ENCODE results near the gene SDF4. TPM values are rescaled to one million over a fixed set of nuclear protein-coding genes. Genes with fewer than 3 reads are reported as not detected.

The SDF4 gene
- total and polyA plus RNA-seq, 8 donors = 50.3 to 404 (median 63.6) TPM

DNA sequence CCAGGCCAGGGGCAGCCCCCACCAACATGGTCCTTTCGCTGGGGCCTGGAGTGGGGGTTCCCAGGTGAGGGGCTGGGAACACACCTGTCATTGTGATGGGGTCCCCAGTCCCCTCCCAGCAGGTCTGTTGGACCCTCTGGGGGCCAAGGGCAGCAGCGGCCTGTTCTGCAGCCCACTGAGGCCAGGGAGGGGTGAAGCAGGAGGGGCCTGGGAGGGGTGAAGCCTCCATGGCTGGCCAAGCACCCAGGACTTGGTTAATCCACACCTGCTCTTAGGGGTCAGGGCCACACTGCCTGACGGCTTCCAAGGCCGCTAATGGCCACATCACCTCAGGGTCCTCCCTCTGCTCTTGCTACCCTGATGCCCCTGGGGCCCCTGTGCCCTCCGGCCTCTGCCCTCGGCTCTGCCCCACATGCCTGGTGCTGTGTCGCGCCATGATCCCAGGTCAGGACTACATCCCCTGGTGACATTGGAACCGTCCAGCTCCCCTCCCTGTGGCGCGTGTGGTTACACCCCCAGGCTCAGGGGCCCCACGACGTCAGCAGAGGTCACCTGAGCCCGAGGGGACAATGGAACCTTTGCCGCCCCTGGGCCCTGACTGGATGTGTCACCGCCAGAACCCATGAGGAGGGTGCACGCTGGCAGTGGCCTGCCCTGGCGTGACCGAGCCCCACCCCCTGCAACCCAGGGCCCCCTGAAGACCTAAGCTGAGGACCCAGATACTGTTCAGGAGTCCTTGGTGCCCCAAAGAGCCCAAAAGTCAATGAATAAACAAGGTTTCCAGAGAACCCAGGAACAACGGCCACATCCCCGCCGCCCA lies 32.5 kb downstream of the SDF4 start:
- no peak overlapping the region for H3K27ac ChIP-seq
- no peaks in the 10 kb centered on the region for H3K36me3 ChIP-seq
- H3K27me3 ChIP-seq = peaks cover 3 to 45% (median 32%) of the 10 kb centered on the region in 3 donors
- intact Hi-C loops (cut with DNase I; ENCODE audit: low total_unique reads) = no loop called here
- no peak for TF ChIP-seq POLR2A (IDR thresholded peaks at IDR 0.05)
- TF ChIP-seq, protein P1, sequence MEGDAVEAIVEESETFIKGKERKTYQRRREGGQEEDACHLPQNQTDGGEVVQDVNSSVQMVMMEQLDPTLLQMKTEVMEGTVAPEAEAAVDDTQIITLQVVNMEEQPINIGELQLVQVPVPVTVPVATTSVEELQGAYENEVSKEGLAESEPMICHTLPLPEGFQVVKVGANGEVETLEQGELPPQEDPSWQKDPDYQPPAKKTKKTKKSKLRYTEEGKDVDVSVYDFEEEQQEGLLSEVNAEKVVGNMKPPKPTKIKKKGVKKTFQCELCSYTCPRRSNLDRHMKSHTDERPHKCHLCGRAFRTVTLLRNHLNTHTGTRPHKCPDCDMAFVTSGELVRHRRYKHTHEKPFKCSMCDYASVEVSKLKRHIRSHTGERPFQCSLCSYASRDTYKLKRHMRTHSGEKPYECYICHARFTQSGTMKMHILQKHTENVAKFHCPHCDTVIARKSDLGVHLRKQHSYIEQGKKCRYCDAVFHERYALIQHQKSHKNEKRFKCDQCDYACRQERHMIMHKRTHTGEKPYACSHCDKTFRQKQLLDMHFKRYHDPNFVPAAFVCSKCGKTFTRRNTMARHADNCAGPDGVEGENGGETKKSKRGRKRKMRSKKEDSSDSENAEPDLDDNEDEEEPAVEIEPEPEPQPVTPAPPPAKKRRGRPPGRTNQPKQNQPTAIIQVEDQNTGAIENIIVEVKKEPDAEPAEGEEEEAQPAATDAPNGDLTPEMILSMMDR (IDR thresholded peaks at IDR 0.05) = no peak
- TF ChIP-seq POLR2AphosphoS5 (IDR thresholded peaks at IDR 0.05) = no peak
- TF ChIP-seq EP300 (IDR thresholded peaks at IDR 0.05) = no peak
- H3K4me1 ChIP-seq = peaks cover 10 to 15% (median 11%) of the 10 kb centered on the region in 4 donors
- H3K4me3 ChIP-seq = no peak overlapping the region
- no peak for DNase-seq
- WGBS, 5 donors = 78 to 94% (median 81%) methylated on average over 3 to 22 of the region's 22 CpGs
- H3K9me3 ChIP-seq = peaks cover 0 to 9% (median 4%) of the 10 kb centered on the region in 4 donors

DNA sequence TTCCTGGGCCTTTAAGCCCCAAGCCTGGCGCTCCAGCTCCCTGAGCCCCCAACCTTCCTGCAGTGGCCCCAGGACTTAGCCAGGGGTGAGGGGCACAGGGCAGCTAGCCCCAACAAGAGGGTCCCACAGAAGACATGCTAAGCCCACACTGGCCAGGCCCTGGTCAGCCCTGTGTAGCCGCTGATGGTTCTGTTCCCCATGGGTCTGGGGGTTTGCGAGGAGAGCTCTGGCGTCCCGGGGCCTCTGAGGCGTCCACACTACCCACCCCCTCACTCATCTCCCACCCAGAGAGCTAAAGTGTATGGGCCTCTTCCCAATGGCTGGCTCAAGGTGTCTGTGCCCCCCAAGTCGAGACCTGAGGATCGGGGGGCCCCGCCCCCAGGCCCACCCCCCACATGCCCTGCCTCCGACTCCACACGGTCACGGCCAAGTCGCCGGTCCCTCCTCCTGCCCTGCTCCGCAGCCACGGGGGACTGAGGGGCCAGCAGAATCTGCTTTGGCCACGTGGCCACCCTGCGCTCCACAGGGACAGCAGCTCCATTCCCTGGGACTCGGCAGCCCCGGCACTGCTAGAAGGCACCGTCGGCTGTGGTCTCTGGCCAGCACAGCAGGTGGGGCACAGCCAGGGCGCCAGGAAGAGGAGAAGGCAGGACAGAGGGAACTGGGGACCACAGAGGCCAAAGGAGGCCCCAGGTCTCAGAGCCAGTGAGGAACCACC lies 33.2 kb downstream of the SDF4 start:
- WGBS, 5 donors = 57 to 100% (median 75%) methylated on average over 1 to 23 of the region's 23 CpGs
- peaks cover 3 to 38% (median 26%) of the 10 kb centered on the region in 3 donors for H3K27me3 ChIP-seq
- no peak overlapping the region for H3K27ac ChIP-seq
- H3K4me1 ChIP-seq = peaks cover 10 to 15% (median 11%) of the 10 kb centered on the region in 4 donors
- peaks cover 0 to 12% (median 5%) of the 10 kb centered on the region in 4 donors for H3K9me3 ChIP-seq
- intact Hi-C loops (cut with DNase I; ENCODE audit: low total_unique reads) = no loop called here
- no peak overlapping the region for H3K4me3 ChIP-seq
- DNase-seq = no peak
- TF ChIP-seq, protein P1 (IDR thresholded peaks at IDR 0.05) = no peak
- no peak for TF ChIP-seq POLR2AphosphoS5 (IDR thresholded peaks at IDR 0.05)
- no peak for TF ChIP-seq POLR2A (IDR thresholded peaks at IDR 0.05)
- no peak for TF ChIP-seq EP300 (IDR thresholded peaks at IDR 0.05)
- H3K36me3 ChIP-seq = no peaks in the 10 kb centered on the region

DNA sequence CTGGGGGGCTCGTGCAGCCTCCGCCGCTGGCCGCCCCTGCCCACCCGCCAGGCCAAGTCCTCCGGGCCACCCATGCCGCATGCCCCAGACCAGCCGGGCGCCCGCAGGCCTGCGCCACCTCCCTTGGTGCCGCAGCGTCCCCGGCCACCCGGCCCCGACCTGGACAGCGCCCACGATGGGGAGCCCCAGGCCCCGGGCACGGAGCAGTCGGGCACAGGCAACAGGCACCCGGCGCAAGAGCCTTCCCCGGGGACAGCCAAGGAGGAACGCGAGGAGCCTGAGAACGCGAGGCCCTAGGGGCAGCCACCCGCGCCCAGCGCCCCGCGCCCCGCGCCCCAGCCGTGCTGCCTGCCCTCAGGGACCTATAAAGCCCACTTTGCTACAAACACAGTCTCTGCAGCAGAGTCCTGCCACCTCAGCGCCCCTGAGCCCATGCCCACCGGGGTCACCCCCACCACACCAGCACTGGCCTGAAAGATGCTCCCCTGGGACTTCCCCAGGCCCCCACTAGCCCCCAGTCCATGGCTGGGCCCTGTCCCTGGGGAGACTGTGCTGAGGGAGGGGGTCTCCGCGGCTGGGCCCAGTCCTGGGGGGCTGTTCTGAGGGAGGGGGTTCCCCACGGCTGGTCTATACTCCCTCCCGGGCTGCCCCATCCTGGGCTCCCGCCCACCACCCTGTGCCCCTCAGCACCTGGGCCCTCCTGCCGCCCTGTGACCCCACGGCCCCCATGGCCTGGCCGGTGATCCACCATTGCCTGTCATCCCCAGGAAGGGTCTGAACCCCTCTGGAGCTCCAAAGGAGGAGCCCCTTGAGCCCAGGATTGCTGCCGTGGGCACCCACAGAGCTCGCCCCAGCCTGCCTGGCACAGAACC lies 34.0 kb downstream of the SDF4 start:
- Histone ChIP-seq H3K4me3 (no peak overlapping the region), H3K36me3 (no peaks in the 10 kb centered on the region), H3K27me3 (peaks cover 3 to 30% (median 18%) of the 10 kb centered on the region in 3 donors), H3K27ac (no peak overlapping the region), H3K4me1 (peaks cover 10 to 15% (median 11%) of the 10 kb centered on the region in 4 donors), H3K9me3 (peaks cover 0 to 12% (median 5%) of the 10 kb centered on the region in 4 donors)
- no peak for DNase-seq
- intact Hi-C loops (cut with DNase I; ENCODE audit: low total_unique reads) = no loop called here
- 87 to 96% (median 94%) methylated on average over 22 to 48 of the region's 48 CpGs for WGBS, 5 donors
- no peak for TF ChIP-seq POLR2A (IDR thresholded peaks at IDR 0.05)
- TF ChIP-seq POLR2AphosphoS5 (IDR thresholded peaks at IDR 0.05) = no peak
- TF ChIP-seq, protein P1 (IDR thresholded peaks at IDR 0.05) = no peak
- no peak for TF ChIP-seq EP300 (IDR thresholded peaks at IDR 0.05)

DNA sequence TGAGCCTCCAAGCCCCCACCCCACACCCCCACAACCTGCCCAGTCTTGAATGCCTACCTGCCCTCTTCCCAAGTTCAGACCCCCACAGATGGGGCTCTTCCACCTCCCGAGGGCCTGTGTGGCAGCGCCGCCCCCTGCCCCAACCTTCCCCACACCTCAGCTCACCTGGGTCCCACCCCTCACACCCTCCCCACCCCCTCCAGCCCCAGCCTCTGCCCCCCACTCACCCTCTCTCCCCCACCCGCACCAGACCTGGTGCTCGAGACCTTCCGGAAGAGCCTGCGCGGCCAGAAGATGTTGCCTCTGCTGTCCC lies 34.7 kb downstream of the SDF4 start:
- H3K9me3 ChIP-seq = peaks cover 0 to 12% (median 5%) of the 10 kb centered on the region in 4 donors
- intact Hi-C loops (cut with DNase I; ENCODE audit: low total_unique reads) = no loop called here
- peaks cover 3 to 24% (median 16%) of the 10 kb centered on the region in 3 donors for H3K27me3 ChIP-seq
- H3K4me1 ChIP-seq = peaks cover 10 to 15% (median 11%) of the 10 kb centered on the region in 4 donors
- H3K27ac ChIP-seq = no peak overlapping the region
- DNase-seq = no peak
- no peak overlapping the region for H3K4me3 ChIP-seq
- WGBS, 5 donors = 86 to 91% (median 87%) methylated on average over 6 to 8 of the region's 8 CpGs
- TF ChIP-seq POLR2AphosphoS5 (IDR thresholded peaks at IDR 0.05) (no peak), POLR2A (IDR thresholded peaks at IDR 0.05) (no peak), EP300 (IDR thresholded peaks at IDR 0.05) (no peak)
- TF ChIP-seq, protein P1 (IDR thresholded peaks at IDR 0.05) = no peak
- no peaks in the 10 kb centered on the region for H3K36me3 ChIP-seq

Data from stomach (tissue), 9 donors.